HG03095 (cell line): ENCODE data around the gene RAET1G.

Experiments used
- ATAC-seq: cut with Tn5 transposase; IDR thresholded peaks from one replicate; pipeline ENCODE4 v1.9.1; 2021; ENCODE audit warnings: moderate library complexity; ENCODE audit not compliant: unreplicated experiment

RAET1G gene

DNA sequence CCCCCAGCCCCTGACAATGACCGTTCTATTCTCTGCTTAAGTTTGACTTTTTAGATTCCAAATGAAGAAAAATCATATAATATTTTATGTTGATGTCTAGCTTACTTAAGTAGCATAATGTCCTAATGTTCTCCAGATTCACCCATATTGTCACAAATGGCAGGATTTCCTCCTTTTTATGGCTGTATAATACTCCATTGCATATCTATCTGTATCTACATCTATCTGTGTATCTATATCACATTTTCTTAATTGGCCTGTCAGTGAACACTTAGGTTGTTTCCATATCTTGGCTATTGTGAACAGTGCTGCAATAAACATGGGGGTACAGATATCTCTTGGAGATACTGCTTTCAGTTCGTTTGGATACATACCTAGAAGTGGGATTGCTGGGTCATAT is 51.7 kb downstream of the RAET1G start:
- ATAC-seq = no peak

DNA sequence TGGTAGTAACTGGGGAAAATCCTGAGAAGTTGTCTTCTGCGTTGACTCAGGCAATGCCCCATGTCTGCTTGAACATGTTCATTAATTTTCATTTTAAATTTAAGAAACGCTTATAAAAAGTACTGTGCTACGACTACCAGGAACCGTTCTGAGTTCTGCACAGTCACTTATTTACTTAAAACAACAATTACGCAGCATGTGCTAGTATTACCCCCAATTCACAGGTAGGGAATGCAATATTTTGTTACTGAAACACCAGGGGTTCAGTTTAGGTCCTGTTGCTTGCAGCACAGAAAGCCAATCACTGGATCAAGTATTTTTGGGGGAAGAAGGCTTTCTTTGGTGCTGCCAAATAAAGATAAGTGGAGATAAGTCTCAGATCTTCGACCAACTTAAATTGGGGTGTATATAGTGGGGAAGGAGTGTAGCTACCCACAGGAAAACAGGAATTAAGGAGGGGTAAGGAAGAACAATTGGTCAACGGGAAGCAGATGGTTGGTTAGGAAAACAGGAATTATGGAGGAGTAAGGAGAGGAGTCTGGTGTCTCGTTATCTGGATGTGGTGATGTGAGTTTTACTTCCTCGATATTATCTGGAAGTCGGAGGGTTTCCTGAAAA is 53.5 kb downstream of the RAET1G start:
- no peak for ATAC-seq

DNA sequence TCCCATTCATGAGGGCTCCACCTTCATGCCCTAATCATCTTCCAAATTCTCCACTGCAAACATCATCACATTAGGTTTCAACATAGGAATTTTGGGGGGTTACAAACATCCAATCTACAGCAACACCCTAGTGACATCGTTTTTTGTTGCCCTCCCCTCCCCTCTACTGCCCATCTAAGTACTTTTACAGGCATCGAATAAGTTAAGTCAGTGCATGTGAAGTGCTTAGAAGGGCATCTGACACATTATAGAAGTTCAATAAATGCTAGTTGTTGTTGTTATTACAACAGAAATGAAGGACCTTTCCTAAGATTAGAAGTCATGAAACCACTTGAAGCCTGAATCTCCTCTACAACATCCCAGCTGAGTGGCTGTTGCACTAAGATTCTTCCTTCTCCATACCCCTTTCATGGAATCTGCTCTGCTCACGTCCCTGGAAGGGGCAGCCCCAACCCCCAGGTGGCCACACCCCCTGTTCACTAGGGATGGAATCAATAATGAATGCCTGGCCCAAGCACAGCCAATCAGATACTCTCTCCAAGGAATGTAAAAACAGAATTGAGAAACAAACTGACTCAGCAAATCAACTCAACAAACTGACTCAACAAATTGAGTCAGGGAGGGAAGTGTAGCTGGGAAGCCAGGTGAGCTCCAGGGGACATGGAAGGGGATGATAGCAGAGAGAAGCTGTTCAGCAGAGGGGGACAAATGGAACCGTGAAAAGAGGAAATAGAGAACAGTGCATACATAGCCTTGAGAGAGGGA is 54.9 kb downstream of the RAET1G start:
- ATAC-seq = no peak
